Heart right ventricle (tissue), 16 donors: ENCODE results near the gene ANKRD10. TPM values are rescaled to one million over a fixed set of nuclear protein-coding genes. Genes with fewer than 3 reads are reported as not detected.
A peak's percentile ranks its signal among the peaks of the same experiment; 100 is the strongest.

Experiments used
- ATAC-seq, 8 donors: fragments of 200-7000 bp; cut with Tn5 transposase; one replicate each; pipeline ENCODE4 v1.9.1; 2020; ENCODE audit warnings: mild to moderate bottlenecking in 8 of 8, moderate library complexity in 8 of 8, moderate number of reproducible peaks in 1 of 8
- DNase-seq, 2 donors: peaks; one replicate each; pipeline ENCODE4 v3.0.0-alpha.2; 2020
- H3K27ac ChIP-seq, 10 donors: fragments of 200-600 bp; sonication (generic) in 2 of 10; one replicate each; pipeline versions ENCODE4 v1.5.0 to v1.8.0; 2020 to 2022; ENCODE audit warnings: mild to moderate bottlenecking in 3 of 10
- H3K27me3 ChIP-seq, 7 donors: fragments of 200-600 bp; one replicate each; pipeline ENCODE4 v1.8.0; 2021 to 2022; ENCODE audit warnings: mild to moderate bottlenecking in 2 of 7
- H3K36me3 ChIP-seq, 9 donors: fragments of 200-600 bp; sonication (generic) in 1 of 9; one replicate each; pipeline versions ENCODE4 v1.5.0 to v1.8.0; 2020 to 2022; ENCODE audit warnings: mild to moderate bottlenecking in 2 of 9
- H3K4me1 ChIP-seq, 9 donors: fragments of 200-600 bp; sonication (generic) in 1 of 9; one replicate each; pipeline versions ENCODE4 v1.5.0 to v1.8.0; 2020 to 2022; ENCODE audit warnings: mild to moderate bottlenecking in 4 of 9
- H3K4me3 ChIP-seq, 10 donors: fragments of 200-600 bp; sonication (generic) in 2 of 10; one replicate each; pipeline versions ENCODE4 v1.5.0 to v1.8.0; 2020 to 2022; ENCODE audit warnings: mild to moderate bottlenecking in 7 of 10, moderate library complexity in 2 of 10
- H3K9me3 ChIP-seq, 11 donors: fragments of 200-600 bp in 10 of 11; sonication (generic) in 2 of 11; one replicate each; pipeline versions ENCODE4 v1.5.0 to v1.8.0; 2013 to 2022; ENCODE audit warnings: mild to moderate bottlenecking in 2 of 11, control low read depth in 1 of 11, moderate library complexity in 1 of 11
- CTCF ChIP-seq, 9 donors: fragments of 200-600 bp; sonication (generic) in 2 of 9; IDR thresholded peaks; one replicate each; pipeline versions ENCODE4 v1.5.0 to v1.8.0; 2021 to 2022; ENCODE audit warnings: antibody characterized with exemption in 9 of 9, mild to moderate bottlenecking in 5 of 9, moderate library complexity in 1 of 9
- WGBS, 2 donors: extraction: QIAGEN DNeasy Blood & Tissue Kit; methylation state at CpG; one replicate each; pipeline ENCODE4 v1.1.7; 2013; ENCODE audit warnings: inconsistent platforms in 1 of 2; 5-methylcytosine and 5-hydroxymethylcytosine counted together
- intact Hi-C, 10 donors: fragments of 100-400 bp; cut with DNase I; formaldehyde crosslinking; loops; one replicate each; pipeline versions ENCODE4 v1.11.1 to v1.14.2; 2022
- polyA plus RNA-seq, 2 donors: library from polyadenylated mRNA; stranded (reverse); fragments of 200-250 nt; gene quantifications; one replicate each; pipeline ENCODE4 v1.2.3, GENCODE V29; 2013
- total RNA-seq, 10 donors: library from RNA; stranded (reverse); fragmentation: NEBNext Ultra II Directional in 3 of 10; extraction: Animal tissue kit (Norgen Biotek cat#: 25700) in 3 of 10; gene quantifications; one replicate each; pipeline versions ENCODE4 v1.2.1 to v1.2.4, GENCODE V29; 2021 to 2023
- donor health status: Arrhythmogenic right ventricular cardiomyopathy.
- donor health status: ischemic (EF 13 %, LVEDD 7.1; RV severe dilation, severe dysfunction).
- donor health status: healthy with polysubstance abuse.
- donor health status: DM: no; HTN: yes; CAD: no.
- donor health status: DM: no; HTN: no; CAD: no.
- donor health status: ischemic (EF 25% LVEDD 6.9; RV normal size, moderate dysfunction).
- donor health status: ischemic (EF 25% LVEDD 5.7; RV mildly dilated, moderate dysfunction).
- donor health status: healthy.
- donor health status: DM: yes; HTN: yes; CAD: no.
- donor health status: Ischemic cardiomyopathy.
- donor health status: ischemic (EF 35%, LVEDD 5.7; RV mildly dilated, moderate dysfunction).
- donor health status: nonischemic (EF 11% LVEDD 7.7; RV severe dilation, severe dysfunction).
- donor health status: DM: yes; HTN: yes; CAD: no.
- donor health status: PGD.
- donor health status: ischemic (EF 29% LVEDD 5.4; RV normal size, mild dysfunction).
- donor health status: nonischemic (EF 23%, LVEDD 6.1; RV moderate dilation, normal function).

ANKRD10 gene
- total and polyA plus RNA-seq, 12 donors = 32.4 to 127 (median 49.0) TPM

- no peak for DNase-seq
- intact Hi-C loops = no loop called here
- H3K27ac ChIP-seq = peak overlapping the region in 1 of 10 donors; percentile 15
These were observed 61.6 kb downstream of the ANKRD10 start for GRCh38 chr13:110853235-110853721.

GRCh38 chr13:110850840-110851239 is 64.0 kb downstream of the ANKRD10 start:
- Histone ChIP-seq H3K4me1 (no peaks in the 10 kb centered on the region), H3K27ac (no peak overlapping the region), H3K36me3 (no peaks in the 10 kb centered on the region), H3K9me3 (no peaks in the 10 kb centered on the region), H3K27me3 (peaks cover 0 to 16% (median 14%) of the 10 kb centered on the region in 7 donors), H3K4me3 (no peak overlapping the region)
- intact Hi-C loops = no loop called here
- ATAC-seq (no peak), DNase-seq (no peak)
- no peak for TF ChIP-seq CTCF (IDR thresholded peaks at IDR 0.05)
- 79 to 80% methylated on average over 11 of the region's 11 CpGs for WGBS, 2 donors

More at GRCh38 chr13:110853235-110853721, 61.6 kb downstream of the ANKRD10 start:
- TF ChIP-seq CTCF (IDR thresholded peaks at IDR 0.05) = no peak
- peak in 7 of 8 donors; percentile 19 to 74 (median 46) for ATAC-seq
- H3K36me3 ChIP-seq = no peaks in the 10 kb centered on the region
- peaks cover 0 to 13% (median 5%) of the 10 kb centered on the region in 11 donors for H3K9me3 ChIP-seq
- peaks cover 0 to 10% (median 6%) of the 10 kb centered on the region in 7 donors for H3K27me3 ChIP-seq
- H3K4me1 ChIP-seq = no peaks in the 10 kb centered on the region
- H3K4me3 ChIP-seq = no peak overlapping the region
- 67 to 75% methylated on average over 20 of the region's 20 CpGs for WGBS, 2 donors

GRCh38 chr13:110850006-110850405 is 64.9 kb downstream of the ANKRD10 start:
- no peaks in the 10 kb centered on the region for H3K4me1 ChIP-seq
- H3K36me3 ChIP-seq = no peaks in the 10 kb centered on the region
- intact Hi-C loops = no loop called here
- H3K27ac ChIP-seq = no peak overlapping the region
- no peaks in the 10 kb centered on the region for H3K9me3 ChIP-seq
- 62 to 77% methylated on average over 4 of the region's 4 CpGs for WGBS, 2 donors
- no peak for TF ChIP-seq CTCF (IDR thresholded peaks at IDR 0.05)
- no peak overlapping the region for H3K4me3 ChIP-seq
- no peak for ATAC-seq
- no peak for DNase-seq
- H3K27me3 ChIP-seq = peaks cover 0 to 23% (median 18%) of the 10 kb centered on the region in 7 donors

- H3K9me3 ChIP-seq = peaks cover 0 to 6% (median 0%) of the 10 kb centered on the region in 11 donors
- no peak overlapping the region for H3K27ac ChIP-seq
- intact Hi-C loops = no loop called here
- no peaks in the 10 kb centered on the region for H3K4me1 ChIP-seq
- TF ChIP-seq CTCF (IDR thresholded peaks at IDR 0.05) = no peak
- H3K27me3 ChIP-seq = peaks cover 0 to 40% (median 27%) of the 10 kb centered on the region in 7 donors
- no peak for ATAC-seq
- H3K36me3 ChIP-seq = no peaks in the 10 kb centered on the region
- H3K4me3 ChIP-seq = no peak overlapping the region
- DNase-seq = no peak
- WGBS, 2 donors = 70 to 76% methylated on average over 3 of the region's 3 CpGs
These were observed 69.3 kb downstream of the ANKRD10 start for GRCh38 chr13:110845520-110845919.
